ENCODE data around the gene PCOLCE2.
"Not testable (repeated sequence)": the region's sequence is repeated elsewhere in the genome, so short reads cannot be mapped to it uniquely, and the experiment has no call there.

Gene PCOLCE2

GRCh38 chr3:142889212-142890014 is 530 bp upstream of the PCOLCE2 start:
- H3K4me3 ChIP-seq (ENCODE audit: severe bottlenecking), result peak overlapping the region; percentile 38
- H3K36me3 ChIP-seq (ENCODE audit: low read depth), result no peaks in the 10 kb centered on the region
- no peak for ATAC-seq (ENCODE audit: low read depth)
- no peaks in the 10 kb centered on the region for H3K4me1 ChIP-seq (ENCODE audit: insufficient read depth, poor library complexity, severe bottlenecking)
- H3K9me3 ChIP-seq (ENCODE audit: severe bottlenecking), result no peaks in the 10 kb centered on the region
- no peak for TF ChIP-seq CTCF (IDR thresholded peaks at IDR 0.05; ENCODE audit: poor library complexity, severe bottlenecking)
- DNase-seq (ENCODE audit: low spot score), result no peak
- no peak overlapping the region for H3K27ac ChIP-seq (ENCODE audit: poor library complexity, severe bottlenecking)
- H3K27me3 ChIP-seq (ENCODE audit: insufficient read depth, poor library complexity, severe bottlenecking), result peaks cover 7% of the 10 kb centered on the region

DNA sequence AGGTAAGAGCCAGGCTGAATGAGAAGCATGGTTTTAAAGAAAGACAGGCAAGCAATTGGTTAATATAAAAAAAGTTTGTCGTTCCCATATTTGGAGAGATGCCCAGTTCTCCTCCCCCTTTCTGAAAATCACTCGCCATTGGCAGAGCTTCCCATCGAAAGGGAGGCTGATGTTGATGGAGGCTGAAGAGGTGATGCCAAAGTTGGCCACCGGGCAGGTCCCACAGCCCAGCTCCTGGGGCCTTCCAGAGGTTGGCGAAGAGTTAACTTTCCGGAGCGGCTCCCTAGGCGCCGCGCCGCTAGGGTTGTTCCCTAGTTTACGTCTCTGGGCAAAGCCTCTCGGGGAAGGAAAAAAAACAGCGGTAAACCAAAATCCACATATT is 793 bp downstream of the PCOLCE2 start:
- H3K4me1 ChIP-seq (ENCODE audit: insufficient read depth, poor library complexity, severe bottlenecking), result no peaks in the 10 kb centered on the region
- H3K36me3 ChIP-seq (ENCODE audit: low read depth), result no peaks in the 10 kb centered on the region
- peak overlapping the region; percentile 38 for H3K4me3 ChIP-seq (ENCODE audit: severe bottlenecking)
- H3K27ac ChIP-seq (ENCODE audit: poor library complexity, severe bottlenecking), result no peak overlapping the region
- peaks cover 7% of the 10 kb centered on the region for H3K27me3 ChIP-seq (ENCODE audit: insufficient read depth, poor library complexity, severe bottlenecking)
- no peak for TF ChIP-seq CTCF (IDR thresholded peaks at IDR 0.05; ENCODE audit: poor library complexity, severe bottlenecking)
- H3K9me3 ChIP-seq (ENCODE audit: severe bottlenecking), result no peaks in the 10 kb centered on the region
- DNase-seq (ENCODE audit: low spot score) (no peak), ATAC-seq (ENCODE audit: low read depth) (peak; percentile 47)

GRCh38 chr3:142886940-142887339 is 1.9 kb downstream of the PCOLCE2 start:
- DNase-seq (ENCODE audit: low spot score) (no peak), ATAC-seq (ENCODE audit: low read depth) (peak; percentile 52; the same call in 2 of the 3 replicates)
- H3K9me3 ChIP-seq (ENCODE audit: severe bottlenecking), result no peaks in the 10 kb centered on the region
- H3K4me1 ChIP-seq (ENCODE audit: insufficient read depth, poor library complexity, severe bottlenecking), result no peaks in the 10 kb centered on the region
- no peaks in the 10 kb centered on the region for H3K36me3 ChIP-seq (ENCODE audit: low read depth)
- peaks cover 7% of the 10 kb centered on the region for H3K27me3 ChIP-seq (ENCODE audit: insufficient read depth, poor library complexity, severe bottlenecking)
- no peak overlapping the region for H3K27ac ChIP-seq (ENCODE audit: poor library complexity, severe bottlenecking)
- H3K4me3 ChIP-seq (ENCODE audit: severe bottlenecking), result no peak overlapping the region
- TF ChIP-seq CTCF (IDR thresholded peaks at IDR 0.05; ENCODE audit: poor library complexity, severe bottlenecking), result no peak

GRCh38 chr3:142886021-142886420 is 2.9 kb downstream of the PCOLCE2 start:
- no peak overlapping the region for H3K27ac ChIP-seq (ENCODE audit: poor library complexity, severe bottlenecking)
- H3K4me1 ChIP-seq (ENCODE audit: insufficient read depth, poor library complexity, severe bottlenecking), result no peaks in the 10 kb centered on the region
- no peak overlapping the region for H3K4me3 ChIP-seq (ENCODE audit: severe bottlenecking)
- no peak for TF ChIP-seq CTCF (IDR thresholded peaks at IDR 0.05; ENCODE audit: poor library complexity, severe bottlenecking)
- peaks cover 7% of the 10 kb centered on the region for H3K27me3 ChIP-seq (ENCODE audit: insufficient read depth, poor library complexity, severe bottlenecking)
- no peaks in the 10 kb centered on the region for H3K9me3 ChIP-seq (ENCODE audit: severe bottlenecking)
- ATAC-seq (ENCODE audit: low read depth) (no peak), DNase-seq (ENCODE audit: low spot score) (no peak)
- no peaks in the 10 kb centered on the region for H3K36me3 ChIP-seq (ENCODE audit: low read depth)

- H3K27ac ChIP-seq (ENCODE audit: poor library complexity, severe bottlenecking), result no peak overlapping the region
- no peak for TF ChIP-seq CTCF (IDR thresholded peaks at IDR 0.05; ENCODE audit: poor library complexity, severe bottlenecking)
- H3K27me3 ChIP-seq (ENCODE audit: insufficient read depth, poor library complexity, severe bottlenecking), result peaks cover 4% of the 10 kb centered on the region
- DNase-seq (ENCODE audit: low spot score) (no peak), ATAC-seq (ENCODE audit: low read depth) (no peak)
- H3K9me3 ChIP-seq (ENCODE audit: severe bottlenecking), result no peaks in the 10 kb centered on the region
- no peaks in the 10 kb centered on the region for H3K4me1 ChIP-seq (ENCODE audit: insufficient read depth, poor library complexity, severe bottlenecking)
- H3K4me3 ChIP-seq (ENCODE audit: severe bottlenecking), result no peak overlapping the region
- H3K36me3 ChIP-seq (ENCODE audit: low read depth), result no peaks in the 10 kb centered on the region
Measured at GRCh38 chr3:142884531-142884930, 4.4 kb downstream of the PCOLCE2 start.

DNA sequence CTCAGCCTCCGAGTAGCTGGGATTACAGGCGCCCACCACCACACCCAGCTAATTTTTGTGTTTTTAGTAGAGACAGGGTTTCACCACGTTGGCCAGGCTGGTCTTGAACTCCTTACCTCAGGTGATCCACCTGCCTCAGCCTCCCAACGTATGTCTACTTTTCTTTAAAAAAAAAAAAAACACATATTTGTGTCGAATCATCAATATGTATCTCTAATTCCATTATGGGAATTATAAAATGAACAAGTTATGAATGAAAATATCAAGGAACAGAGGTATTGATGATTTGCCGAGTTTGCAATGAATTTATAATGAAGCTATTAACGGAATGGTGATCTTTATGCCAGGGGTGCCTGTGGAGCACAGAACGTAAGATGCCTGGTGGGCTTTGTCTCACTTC is 5.3 kb downstream of the PCOLCE2 start:
- H3K36me3 ChIP-seq (ENCODE audit: low read depth); H3K27me3 ChIP-seq (ENCODE audit: insufficient read depth, poor library complexity, severe bottlenecking); ATAC-seq (ENCODE audit: low read depth); H3K9me3 ChIP-seq (ENCODE audit: severe bottlenecking); H3K4me3 ChIP-seq (ENCODE audit: severe bottlenecking); H3K27ac ChIP-seq (ENCODE audit: poor library complexity, severe bottlenecking); H3K4me1 ChIP-seq (ENCODE audit: insufficient read depth, poor library complexity, severe bottlenecking); DNase-seq (ENCODE audit: low spot score): not testable (repeated sequence)

All from RWPE2 (cell line).